Measurements from ENCODE around the gene VPS35.
"Not testable (repeated sequence)": the region's sequence is repeated elsewhere in the genome, so short reads cannot be mapped to it uniquely, and the experiment has no call there.

VPS35 gene

GRCh38 chr16:46650254-46650623, 38.7 kb downstream of the VPS35 start:
- no peak for DNase-seq

- no peak for DNase-seq
Observed at GRCh38 chr16:46649588-46650253, 39.3 kb downstream of the VPS35 start.

GRCh38 chr16:46648656-46649055, 40.3 kb downstream of the VPS35 start:
- no peak for DNase-seq

GRCh38 chr16:46638947-46639925, 49.7 kb downstream of the VPS35 start:
- no peak for DNase-seq

- DNase-seq = no peak
Observed at GRCh38 chr16:46632778-46633733, 55.9 kb downstream of the VPS35 start.

- DNase-seq = peak; percentile 42
Observed at GRCh38 chr16:46629331-46630219, 59.4 kb downstream of the VPS35 start.

- DNase-seq = no peak
Observed at GRCh38 chr16:46627746-46628145, 61.2 kb downstream of the VPS35 start.

GRCh38 chr16:46626681-46627080, 62.3 kb downstream of the VPS35 start:
- DNase-seq = not testable (repeated sequence)

GRCh38 chr16:46624862-46625261, 64.1 kb downstream of the VPS35 start:
- DNase-seq = not testable (repeated sequence)

- DNase-seq = not testable (repeated sequence)
Observed at GRCh38 chr16:46623707-46624106, 65.3 kb downstream of the VPS35 start.

- DNase-seq = not testable (repeated sequence)
Observed at GRCh38 chr16:46623246-46623645, 65.7 kb downstream of the VPS35 start.

GRCh38 chr16:46621934-46622676, 66.9 kb downstream of the VPS35 start:
- DNase-seq = no peak

- DNase-seq = peak; percentile 97
Observed at GRCh38 chr16:46621006-46621933, 67.7 kb downstream of the VPS35 start, which contains the start of gene SHCBP1. Gene SHCBP1 (minus strand): TSS chr16:46621379. CDS start chr16:46621359, 20 bp downstream.

GRCh38 chr16:46620266-46621005, 68.5 kb downstream of the VPS35 start:
- peak; percentile 77 for DNase-seq

- DNase-seq = no peak
Observed at GRCh38 chr16:46618516-46618915, 70.5 kb downstream of the VPS35 start.

GRCh38 chr16:46614006-46614405, 75.0 kb downstream of the VPS35 start:
- DNase-seq = no peak

- DNase-seq = no peak
Observed at GRCh38 chr16:46613352-46613751, 75.6 kb downstream of the VPS35 start.

GRCh38 chr16:46612121-46612520, 76.9 kb downstream of the VPS35 start:
- DNase-seq = no peak

GRCh38 chr16:46607529-46607928, 81.4 kb downstream of the VPS35 start:
- peak; percentile 81 for DNase-seq
